Measurements from ENCODE around the gene SH3RF2.

- TF ChIP-seq CTCF (IDR thresholded peaks at IDR 0.05), result no peak
- no peak for TF ChIP-seq POLR2A (IDR thresholded peaks at IDR 0.05)
These were observed 3.2 kb downstream of the SH3RF2 start for GRCh38 chr5:145939540-145940065.

All from uterus (tissue), 2 donors.